GM18907 (cell line): ENCODE measurements around the gene ERC2.

Source experiments
- ATAC-seq: cut with Tn5 transposase; IDR thresholded peaks from one replicate; pipeline ENCODE4 v1.9.1; 2021; ENCODE audit warnings: mild to moderate bottlenecking, moderate library complexity; ENCODE audit not compliant: unreplicated experiment

The ERC2 gene

DNA sequence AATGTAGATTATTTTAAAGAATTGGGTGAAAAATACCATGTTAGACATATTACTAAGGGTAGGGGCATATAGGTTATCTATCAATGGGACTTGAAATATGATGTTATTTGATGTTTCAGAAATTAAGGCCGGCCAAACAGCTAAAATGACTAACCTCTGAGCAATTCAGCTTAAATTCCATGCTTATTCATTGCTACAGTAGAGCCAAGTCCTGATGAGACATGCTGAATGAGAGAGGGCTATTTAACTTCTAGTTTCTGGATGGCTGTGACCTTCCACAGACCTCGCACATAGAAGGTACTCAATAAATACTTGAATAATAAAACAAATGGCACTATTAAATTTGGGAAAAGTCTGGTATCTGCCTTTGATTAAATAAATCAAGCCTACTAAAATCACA lies 805.6 kb downstream of the ERC2 start:
- no peak for ATAC-seq

DNA sequence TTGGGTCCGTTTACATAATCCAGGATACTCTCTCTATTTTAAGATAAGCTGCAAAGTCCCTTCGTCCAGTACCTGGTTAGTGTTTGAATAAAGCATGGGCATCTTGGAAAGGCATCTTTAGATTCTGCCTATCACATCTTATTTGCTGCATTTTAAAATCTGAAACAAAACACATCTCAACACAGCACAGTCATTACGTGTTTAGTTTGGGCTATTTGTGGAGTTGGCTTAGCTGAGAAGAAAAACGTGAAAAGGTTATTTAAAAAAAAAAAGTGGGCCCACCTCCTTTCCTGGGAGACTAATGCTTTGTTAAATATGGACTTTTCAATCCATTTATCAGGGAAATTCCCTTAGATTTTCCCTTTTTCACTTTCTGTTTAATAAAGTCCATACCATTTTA lies 806.7 kb downstream of the ERC2 start:
- no peak for ATAC-seq

DNA sequence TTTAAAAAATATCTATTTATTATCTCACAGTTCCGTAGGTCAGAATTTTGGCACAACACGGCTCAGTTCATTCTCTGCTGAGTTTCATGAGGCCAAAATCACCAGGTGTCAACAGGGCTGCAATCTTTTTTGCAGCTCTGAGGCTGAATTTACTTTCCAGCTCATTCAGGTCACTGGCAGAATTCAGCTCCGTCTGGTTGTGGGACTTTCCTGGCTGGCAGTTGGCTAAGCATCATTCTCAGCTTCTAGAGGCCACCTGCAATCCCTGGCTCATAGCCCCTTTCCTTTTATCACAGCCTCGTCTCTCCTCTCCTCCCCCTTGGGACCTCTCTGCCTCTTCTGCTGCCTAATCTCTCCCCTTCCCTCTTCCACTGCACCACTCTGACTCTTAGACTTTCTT lies 807.1 kb downstream of the ERC2 start:
- no peak for ATAC-seq

DNA sequence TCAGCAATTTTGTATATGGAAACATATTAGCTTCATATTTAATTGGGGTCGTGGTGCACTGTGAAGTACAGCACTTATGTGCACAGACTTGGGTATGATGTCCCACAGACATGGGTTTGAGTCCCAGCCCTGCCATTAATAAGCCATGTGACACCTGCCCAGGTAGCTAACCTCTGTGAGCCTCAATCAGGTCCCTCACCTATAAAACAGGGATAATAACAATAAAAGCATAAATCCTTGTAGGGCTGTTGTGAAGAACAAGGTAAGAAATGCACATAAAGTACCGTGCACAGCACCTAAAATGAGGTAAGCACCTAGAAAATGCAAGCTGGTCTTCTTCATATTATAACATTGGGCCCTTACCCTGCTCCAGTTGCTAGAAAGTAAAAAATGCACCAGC lies 807.6 kb downstream of the ERC2 start:
- no peak for ATAC-seq

DNA sequence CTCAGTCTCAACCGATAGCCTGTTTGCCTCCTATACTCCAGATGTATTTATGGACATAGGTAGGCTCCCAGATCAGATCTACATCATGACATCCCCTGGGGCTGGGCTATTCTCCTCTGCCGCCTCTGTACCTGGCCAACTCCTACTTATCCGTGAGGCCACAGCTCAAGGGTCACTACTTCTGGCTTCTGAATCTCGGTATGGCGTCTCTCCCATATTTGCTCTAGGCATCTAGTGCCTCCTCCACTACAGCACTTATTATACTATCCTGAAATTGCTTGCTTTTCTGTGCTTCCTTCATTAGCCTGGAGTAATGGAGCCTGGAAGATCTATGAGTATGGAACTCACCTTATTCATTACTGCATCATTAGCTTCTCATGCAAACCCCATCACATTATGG lies 808.6 kb downstream of the ERC2 start:
- no peak for ATAC-seq

DNA sequence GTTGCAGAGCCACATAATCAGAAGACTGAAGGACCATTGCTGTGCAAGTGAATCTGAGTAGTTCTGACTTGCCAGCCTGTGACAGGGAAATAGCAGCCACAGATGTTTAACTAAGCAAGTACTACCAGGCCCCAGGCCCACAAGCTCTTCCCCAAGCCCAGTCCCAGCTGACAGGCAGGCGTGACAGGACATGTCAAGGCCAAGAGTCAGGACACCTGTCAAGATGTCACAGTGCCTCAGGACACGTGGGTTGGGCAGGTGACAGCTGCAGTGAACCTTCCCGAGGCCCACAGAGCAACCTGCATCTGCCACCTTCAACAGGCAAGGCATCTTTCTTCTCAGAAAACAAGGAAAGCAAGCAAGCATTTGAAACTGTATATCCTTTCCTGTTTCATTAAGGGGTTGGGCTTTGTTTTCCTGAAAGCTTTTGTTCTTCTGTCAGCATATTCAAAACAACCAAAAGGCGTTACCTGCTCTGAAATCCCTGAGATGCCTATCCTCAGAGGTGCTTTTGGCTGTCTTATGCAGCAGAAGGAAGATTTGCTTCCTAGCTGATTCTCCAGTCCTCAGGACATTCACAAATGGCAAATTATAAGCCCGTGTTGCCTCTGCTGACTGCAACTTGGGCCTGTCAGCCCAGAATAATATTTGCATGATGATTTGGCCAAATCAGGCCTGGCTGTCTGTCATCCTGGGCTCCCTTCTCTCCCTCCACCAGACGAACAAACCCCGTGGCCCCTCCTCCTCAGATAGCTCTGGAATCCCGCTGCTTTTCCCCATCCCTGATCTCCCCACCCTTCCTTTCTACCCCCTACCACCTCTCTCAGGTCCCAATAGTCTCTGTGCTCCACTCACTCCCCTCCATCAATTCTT lies 809.3 kb downstream of the ERC2 start:
- peak; percentile 29 for ATAC-seq

DNA sequence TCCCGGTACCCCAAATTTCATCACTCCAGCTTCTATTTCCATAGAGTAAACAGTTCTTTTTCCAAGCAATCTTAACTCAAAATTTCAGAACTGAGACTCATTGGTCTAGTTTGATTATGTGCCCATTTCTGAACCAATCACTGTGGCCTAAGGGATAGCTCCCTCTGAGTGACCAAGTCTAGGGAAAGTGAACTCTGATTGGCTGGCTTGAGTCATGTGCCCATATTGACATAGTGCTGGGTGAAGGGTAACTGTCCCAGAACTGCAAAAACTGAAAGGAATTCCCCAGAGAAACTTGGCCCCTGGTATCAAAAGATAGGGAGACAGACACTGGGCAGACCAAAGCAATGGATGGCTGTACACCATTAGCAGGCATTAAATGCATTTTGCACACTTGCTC lies 810.0 kb downstream of the ERC2 start:
- ATAC-seq, result peak; percentile 15

DNA sequence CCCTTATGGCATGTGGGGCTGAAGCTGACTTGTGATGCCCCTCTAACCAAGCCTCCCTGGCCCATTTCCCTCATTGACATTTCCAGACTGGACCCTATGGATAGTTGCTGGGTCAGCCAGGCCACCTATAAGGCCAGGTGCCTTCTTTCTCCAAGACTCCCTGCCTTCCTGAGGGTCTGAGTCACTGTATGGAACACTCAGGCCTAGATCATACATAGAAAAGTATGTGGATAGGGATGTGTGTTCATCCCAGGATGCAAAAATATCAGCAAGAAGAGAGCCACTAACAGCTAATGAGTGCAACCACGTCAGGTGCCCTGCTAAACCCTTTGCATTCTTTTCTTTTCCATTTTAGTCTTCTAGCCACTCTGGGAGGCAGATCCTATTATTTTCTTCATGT lies 812.7 kb downstream of the ERC2 start:
- ATAC-seq, result no peak

DNA sequence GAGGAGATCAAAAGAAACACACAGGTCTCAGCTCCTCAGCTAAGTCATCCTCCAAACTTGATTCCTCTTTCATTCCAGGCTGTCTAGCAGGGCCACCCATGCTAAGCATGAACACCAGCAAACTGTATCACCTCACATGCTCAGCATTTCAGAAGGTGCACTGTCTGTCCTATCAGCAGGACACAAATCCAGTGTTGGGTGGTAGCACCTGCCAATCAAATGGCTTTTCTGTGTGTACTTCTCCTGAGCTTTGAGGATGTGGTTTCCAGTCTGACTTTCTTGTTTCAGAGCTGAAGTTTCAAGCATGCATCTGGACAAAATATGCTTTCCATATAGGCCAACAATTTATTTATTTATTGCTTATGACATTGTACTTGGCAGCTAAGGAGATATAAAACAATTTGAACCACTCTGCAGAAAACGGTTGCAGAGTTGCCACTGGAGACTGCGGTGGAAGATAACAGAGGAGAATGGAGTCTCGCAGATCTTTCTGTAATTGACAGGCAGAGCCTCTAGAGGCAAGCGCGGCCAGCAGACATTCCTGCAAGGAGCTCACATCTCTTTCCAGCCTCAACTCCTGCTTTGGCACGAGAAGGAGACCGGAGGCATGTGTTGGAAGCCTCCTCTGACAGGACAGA lies 814.0 kb downstream of the ERC2 start:
- ATAC-seq, result peak; percentile 93

DNA sequence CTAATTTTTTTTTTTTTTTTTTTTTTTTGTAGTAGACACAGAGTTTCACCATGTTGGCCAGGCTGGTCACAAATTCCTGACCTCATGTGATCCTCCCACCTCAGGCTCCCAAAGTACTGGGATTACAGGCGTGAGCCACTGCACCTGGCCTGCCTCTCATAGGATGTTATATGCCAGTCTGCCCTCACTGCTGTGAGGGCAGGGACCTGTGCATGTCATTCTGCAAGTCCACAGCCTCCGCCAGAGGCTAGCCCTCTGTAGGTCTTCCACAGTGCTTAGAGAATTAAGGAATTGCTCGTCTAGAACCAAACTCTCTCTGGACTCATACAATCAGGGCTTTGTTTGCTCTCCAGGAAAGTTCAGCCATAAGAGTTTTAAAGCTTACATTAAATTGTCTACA lies 817.3 kb downstream of the ERC2 start:
- ATAC-seq, result no peak

DNA sequence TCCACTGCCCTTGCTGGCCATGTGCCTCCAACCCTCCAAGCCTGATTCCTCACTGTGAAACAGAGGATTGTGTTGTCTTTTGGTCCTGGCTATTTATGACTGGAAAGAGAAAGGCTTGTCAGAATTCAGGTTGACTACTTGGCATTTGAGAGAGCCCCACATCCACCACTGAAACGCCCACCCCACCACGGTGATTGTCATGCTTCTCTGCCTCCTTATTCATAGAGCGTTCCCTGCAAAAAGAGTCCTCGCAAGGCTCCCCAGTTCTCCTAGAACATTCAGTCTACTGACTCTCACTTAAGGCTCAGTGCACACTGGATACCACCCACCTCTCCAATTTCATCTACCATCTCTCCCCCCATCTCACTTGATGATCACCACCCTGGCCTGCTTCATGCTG lies 818.3 kb downstream of the ERC2 start:
- ATAC-seq, result no peak

DNA sequence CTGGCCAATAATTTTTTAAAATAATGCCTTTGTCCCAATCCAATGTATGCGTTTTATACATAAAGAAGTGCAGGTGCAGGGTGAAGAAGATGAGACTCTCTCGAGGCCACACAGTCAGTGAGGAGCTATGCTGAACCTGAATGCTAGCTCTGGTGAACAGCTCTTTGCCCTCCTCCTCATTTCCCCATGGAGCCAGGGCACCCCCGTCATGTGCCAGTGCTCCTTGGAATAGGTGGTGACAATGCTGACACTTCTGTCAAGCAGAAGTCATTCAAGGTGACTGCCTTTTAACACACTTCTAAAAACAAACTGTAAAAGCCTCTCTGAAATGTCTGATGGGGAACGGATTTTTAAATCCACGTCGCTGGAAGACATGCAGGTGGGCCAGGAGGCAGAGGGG lies 818.7 kb downstream of the ERC2 start:
- no peak for ATAC-seq

DNA sequence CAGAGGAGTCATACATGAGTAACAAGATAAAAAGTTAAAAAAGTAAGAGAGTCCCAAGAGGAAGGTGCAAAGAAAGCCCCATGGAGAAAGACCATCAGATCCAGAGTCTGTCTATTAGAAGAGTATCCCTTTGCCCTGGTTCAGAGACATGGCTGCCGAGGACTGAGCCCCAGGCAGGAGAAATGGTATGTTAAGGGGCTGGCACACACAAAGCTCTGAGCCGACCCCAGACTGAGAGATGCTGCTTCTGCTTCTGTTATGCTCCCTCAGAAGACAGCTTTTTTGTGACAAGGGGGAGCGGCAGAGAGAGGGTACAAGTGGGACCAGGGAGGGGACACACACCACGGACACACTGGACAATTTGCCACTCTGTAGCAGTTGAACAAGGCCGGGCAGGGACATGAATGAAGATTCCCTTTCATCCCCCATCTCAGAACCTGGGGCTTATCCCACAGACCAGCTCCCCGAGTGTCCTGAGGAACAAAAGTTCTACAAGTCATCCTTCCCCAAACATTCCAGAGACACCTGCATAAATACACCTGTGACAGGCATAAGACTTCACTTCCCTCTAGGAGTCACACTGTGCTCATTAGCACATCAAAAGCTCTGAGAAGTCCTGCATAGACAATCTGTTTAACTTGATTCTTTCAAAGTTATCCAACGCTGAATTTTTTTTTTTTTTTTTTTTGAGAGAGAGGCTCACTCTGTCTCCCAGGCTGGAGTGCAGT lies 819.5 kb downstream of the ERC2 start:
- no peak for ATAC-seq

DNA sequence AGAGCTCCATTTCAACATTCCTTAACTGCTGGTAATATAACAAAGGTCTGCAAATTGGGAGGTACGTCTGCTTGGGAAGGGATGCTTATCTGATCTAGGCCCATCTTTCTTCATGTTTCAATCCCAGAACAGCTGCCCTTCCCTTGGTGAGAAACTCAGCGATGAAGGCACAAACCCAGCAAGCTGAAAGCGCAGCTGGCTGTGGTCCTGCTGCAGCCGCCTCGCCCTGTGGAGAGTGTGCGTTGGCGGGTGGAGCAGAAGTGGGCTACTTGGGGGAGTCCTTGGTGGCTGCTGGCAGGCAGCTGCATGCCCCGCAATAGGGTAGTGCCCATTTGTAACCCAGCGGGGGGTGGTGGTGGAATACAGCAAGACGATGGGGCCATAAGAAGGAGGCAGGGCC lies 820.6 kb downstream of the ERC2 start:
- no peak for ATAC-seq

DNA sequence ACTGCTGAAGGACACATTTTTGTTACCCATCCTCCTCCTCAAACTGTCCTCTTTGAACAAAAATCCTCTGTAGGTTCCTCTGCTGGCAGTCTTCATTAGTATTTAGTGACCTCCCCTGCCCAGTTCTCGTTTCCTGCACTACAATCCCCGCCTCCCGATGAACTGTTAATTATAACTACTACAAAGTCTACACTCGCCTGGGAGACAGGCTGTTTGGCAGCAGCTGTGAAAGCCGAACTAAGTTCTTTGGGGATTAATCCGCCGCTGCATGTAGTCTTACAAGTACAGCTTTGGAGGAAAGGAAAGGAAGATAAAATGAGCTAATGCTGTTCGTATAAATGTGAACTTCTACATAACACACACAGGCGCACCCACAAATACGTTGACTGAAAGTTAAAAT lies 821.2 kb downstream of the ERC2 start:
- no peak for ATAC-seq

DNA sequence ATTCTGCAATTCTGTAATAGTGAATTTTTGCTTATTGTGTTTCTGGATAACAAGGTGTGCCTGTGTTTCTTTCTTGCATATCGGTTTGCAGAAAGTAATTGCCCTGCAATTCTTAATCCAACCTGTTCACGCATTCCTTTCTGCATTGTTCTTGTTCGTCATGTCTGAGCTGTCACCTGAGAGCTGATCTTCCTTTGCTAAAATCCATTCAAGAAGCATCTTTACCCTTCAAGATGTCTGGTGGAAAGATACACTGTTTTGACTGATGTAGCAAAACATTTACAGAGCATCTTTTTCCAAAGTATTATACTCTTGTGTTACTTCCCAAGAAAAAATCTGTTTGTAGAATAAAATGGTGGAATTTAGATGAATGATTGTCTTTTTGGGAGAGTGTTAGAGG lies 822.1 kb downstream of the ERC2 start:
- ATAC-seq, result no peak

DNA sequence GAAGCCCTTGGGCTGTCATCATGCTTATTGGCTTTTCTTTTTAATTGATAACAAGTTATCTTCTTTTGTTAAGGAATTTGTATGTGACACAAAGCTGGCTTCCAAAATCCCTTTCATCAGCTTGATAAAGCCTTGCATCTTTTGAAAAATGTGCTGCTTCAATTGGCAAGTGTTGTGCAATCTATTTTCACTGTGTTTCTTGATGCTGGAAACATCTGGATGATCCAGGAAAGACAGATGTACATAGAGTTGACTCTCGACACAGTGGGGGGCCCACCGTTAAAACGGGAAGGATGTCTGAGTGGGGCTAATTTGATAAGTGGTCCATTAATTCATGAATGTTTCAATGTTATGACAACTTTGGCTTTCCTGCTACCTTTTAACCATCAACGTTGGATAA lies 822.8 kb downstream of the ERC2 start:
- no peak for ATAC-seq

DNA sequence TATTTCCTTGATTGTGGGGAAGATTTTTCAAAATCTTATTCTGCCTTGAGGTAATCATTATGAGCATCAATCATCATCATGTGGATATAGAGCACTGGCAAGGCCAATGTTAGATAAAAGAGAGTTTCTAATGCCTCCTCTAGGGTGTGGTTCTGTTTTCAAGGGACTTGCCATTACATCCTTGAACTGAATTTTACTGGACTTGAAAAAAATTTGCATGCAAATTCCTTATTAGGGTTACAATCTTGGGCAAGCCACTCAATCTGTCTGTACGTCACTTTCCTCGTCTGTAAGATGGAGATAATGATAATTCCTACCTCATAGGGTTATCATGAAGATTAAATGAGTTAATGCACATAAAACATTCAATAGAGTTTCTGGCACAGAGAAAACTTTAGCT lies 825.0 kb downstream of the ERC2 start:
- ATAC-seq, result no peak

DNA sequence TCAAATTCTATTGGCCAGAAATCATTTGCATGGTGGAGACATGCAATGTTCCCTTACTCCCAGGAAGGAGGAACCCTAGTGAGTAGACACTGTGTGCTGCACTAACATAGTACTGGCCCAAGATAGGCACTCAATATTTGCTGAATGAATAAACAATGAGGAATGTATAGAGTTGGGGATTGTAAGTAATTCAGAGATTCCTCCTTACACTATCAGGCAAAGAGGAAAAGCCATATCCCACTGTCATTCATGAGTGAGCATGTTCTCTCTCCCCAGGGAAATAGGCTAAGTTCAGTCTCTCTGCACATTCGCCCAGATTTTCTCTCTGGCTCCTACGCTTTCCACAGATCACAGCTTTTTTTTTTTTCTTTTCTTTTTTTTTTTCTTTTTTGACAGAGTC lies 826.3 kb downstream of the ERC2 start:
- ATAC-seq, result no peak

DNA sequence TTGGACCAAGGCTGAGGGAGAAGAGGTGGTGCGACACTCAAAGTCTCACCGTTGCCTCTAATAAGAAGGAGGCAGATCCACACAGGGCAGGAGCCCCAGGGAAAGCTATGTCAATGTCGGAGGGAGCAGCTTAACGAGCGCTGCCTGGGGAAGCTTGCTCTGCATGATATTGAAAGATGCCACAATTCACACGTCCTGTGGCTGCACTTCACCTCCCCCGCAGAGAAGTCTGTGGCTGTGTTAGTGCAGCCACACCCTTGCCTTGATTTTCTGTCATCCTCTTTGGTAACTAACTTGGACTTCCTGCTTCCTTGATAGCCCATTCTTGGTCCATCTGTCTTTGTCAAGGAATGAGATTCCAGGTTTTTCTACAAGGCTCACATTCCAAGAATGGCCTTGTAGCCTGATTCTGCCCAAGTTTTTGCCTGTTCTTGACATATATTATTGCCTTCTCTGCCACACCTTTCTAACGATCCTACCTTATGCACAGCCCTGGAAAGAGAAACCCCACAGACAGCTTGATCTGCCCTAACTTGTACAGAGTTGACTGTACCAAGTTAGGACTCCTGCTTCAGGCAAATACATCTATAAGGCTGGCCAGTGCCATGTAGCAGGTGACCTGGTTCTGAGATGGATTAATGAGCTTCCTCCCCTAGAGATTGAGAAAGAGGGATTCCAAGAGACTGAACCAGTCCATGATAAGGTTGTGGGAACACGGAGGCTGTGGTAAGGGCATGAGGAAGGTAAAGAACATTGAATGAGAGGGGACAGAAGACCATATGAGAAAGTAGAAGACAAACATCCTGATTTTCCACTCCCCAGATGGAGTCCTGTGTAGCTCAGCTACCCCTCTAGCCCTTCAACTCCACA lies 828.1 kb downstream of the ERC2 start:
- ATAC-seq, result no peak

DNA sequence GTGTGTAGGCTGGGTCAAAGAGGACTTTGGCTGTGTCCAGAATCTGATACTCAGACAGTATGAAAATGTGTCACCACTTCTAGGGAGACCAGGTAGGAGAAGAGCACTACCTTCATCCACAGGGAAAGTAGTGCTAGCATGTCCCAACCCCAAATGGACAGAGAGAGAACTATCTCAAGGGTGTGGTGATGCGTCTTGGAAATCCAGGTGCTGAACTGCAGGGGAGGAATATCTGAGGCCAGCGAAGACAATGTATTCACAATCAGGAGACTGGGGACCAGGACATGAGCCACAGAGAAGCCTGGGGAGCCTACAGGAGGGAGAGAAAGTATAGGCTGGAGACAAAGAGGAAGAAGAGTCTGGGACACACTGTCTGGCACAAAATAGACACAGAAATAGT lies 829.1 kb downstream of the ERC2 start:
- no peak for ATAC-seq
